Lung microvascular endothelial cell (primary cell): Measurements from ENCODE around the gene STEEP1. TPM values are rescaled to one million over a fixed set of nuclear protein-coding genes. Genes with fewer than 3 reads are reported as not detected.
A peak's percentile ranks its signal among the peaks of the same experiment; 100 is the strongest.

Experiments
- DNase-seq, 2 donors: peaks; one replicate each; pipeline versions ENCODE4 v3.0.0 to v3.0.0-alpha.2; 2010; ENCODE audit warnings: low read depth in 2 of 2
- total RNA-seq: library from RNA; depleted of rRNA; stranded (reverse); fragments of >200 nt; gene quantifications from 2 replicates; pipeline ENCODE4 v1.2.1, GENCODE V29; 2014

STEEP1 gene
- total RNA-seq = 28.8 and 35.1 TPM in 2 replicates

DNA sequence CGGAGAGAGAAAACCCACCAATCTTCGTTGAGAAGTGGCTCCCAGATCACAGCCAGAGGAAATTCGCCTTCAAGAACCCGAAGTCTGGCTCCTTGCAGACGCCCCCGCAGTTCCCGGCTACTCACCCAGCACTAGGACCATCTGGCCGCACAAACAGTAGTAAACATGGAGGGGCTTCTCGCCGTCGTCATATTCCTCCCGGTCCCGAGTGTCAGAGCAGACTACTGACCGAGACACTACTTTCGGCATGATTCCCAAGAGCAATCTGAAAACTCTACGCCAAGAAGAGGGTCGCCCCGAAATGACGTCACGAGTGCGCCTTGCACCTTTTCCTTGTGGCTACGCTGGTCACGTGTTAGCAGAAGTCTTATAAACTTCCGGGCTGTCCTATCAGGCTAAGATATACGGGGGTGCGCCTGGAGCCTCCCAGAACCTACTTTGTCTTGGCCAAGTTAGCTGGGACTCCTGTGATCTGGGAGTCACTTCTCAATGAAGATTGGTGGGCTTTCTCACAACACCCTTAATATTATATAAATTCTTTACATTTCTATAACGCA is at the start of gene STEEP1:
STEEP1 (minus strand) TSS at position 303 of the 557 bp plus-strand sequence; CDS start at position 249, 54 bp downstream.
- DNase-seq = peak; percentile 87 to 93

GRCh38 chrX:119614776-119615175 is 49.6 kb upstream of the STEEP1 start:
- DNase-seq = no peak

GRCh38 chrX:119607018-119607389 is 41.8 kb upstream of the STEEP1 start:
- DNase-seq = no peak

- peak; percentile 90 to 93 for DNase-seq
Measured at GRCh38 chrX:119606280-119607017, 41.2 kb upstream of the STEEP1 start, which contains the start of gene NKRF. Gene NKRF, minus strand, starts transcription at chrX:119606424.

- peak; percentile 24 to 45 for DNase-seq
Measured at GRCh38 chrX:119605464-119606279, 40.5 kb upstream of the STEEP1 start.

DNA sequence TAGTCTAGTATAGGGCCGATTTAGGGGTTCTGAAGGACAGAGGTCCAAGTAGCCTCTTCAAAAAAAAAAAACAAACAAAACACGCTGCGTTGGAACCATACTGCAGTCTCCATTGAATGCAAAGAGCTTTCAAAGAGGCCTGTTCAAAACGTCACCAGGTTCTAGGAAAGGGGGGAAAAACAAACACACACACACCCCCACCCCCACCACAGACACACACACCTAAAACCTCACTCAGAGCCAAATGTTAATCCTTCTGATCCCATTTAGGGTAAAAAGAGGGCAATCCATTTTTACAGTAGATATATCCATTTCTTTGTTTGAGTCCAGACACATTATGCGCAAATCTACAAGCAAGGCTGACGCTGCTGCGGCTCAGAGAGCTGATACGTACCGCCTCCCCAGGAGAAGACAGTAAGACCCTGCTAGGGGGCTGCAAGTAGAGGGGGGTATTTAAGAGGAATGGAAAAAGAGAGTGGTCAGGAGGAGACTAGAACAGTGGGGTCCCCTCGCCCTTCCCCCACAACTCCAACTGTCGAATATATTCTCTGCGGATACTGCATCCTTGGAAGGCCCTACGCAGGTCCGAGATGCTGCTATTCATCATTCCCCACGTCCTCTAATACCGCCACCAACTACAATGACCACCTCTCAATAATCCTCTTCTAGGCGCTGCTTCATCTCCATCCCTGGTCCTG is 39.7 kb upstream of the STEEP1 start:
- peak in 1 of 2 donors; percentile 4 for DNase-seq

GRCh38 chrX:119602701-119603255 is 37.6 kb upstream of the STEEP1 start:
- no peak for DNase-seq

GRCh38 chrX:119589810-119590209 is 24.6 kb upstream of the STEEP1 start:
- no peak for DNase-seq

GRCh38 chrX:119583431-119584059 is 18.3 kb upstream of the STEEP1 start:
- no peak for DNase-seq

GRCh38 chrX:119579414-119579813 is 14.2 kb upstream of the STEEP1 start:
- DNase-seq = no peak

DNA sequence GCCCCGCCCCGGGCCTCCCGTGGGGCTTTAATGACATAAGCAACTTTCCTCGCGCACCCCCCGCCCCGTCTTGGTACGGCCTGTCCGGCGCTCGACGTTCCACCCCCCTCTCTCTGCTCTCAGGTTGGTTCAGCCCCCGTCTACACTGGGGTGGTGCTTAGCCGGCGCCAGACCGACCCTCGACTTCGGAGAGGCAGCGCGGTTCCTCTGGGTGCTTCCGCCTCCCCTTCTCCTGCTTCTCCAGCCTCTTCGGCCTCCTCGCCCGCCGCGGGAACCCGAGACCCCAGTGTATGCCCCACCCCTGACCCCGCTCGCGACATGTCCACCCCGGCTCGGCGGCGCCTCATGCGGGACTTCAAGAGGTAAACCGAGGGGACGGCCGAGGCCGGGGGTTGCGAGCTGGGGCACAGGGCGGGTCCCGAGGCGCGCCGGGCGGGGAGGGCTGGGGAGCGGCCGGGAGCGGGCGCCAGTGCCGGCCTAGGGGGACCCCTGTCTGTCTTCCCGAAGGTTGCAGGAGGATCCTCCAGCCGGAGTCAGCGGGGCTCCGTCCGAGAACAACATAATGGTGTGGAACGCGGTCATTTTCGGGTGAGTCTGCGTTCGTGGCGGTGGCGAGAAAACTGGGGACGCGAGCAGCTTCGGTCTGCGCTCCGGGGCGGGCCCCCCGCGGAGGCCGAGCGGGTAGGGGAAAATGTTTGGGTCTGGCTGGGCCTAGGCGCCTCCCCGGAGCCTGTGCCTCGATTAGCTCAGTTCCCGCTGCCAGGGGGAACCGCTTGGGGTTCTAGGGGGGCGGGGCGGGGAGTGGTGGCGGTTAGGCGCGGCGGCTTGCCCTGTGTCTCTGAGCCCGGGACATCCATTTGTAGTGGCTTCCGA is 9.4 kb upstream of the STEEP1 start, which contains the start of gene UBE2A:
UBE2A (plus strand) TSS at position 170 of the 873 bp plus-strand sequence; CDS start at position 319, 149 bp downstream.
- DNase-seq = peak; percentile 94 to 95

DNA sequence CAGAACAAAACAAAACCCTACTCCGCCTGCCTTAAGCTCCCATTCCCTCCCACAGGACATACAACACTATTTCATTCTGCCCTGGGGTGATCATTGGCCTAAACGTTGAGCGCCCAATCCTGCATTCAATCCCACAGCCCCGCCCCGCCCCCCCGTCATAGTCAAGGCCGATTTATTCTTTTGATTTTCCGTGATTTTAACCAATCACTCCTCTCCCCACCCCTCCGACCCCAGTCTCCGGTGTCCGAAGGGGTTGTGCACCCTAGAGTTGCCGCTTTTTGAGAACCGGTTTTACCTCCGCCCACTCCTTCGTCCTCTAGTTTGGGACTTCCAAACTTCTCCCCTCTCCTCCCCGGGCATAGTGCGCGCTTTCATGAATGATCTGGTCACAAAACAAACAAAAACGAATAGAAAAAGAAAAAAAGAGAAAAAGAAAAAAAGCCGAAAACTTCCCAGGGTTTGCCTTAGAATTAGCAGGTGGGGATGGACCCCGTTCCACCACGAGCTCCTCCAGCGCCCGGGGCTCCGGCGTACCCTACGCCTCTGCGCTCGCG is 8.7 kb upstream of the STEEP1 start:
- peak; percentile 55 to 72 for DNase-seq

GRCh38 chrX:119573222-119573621 is 8.0 kb upstream of the STEEP1 start:
- DNase-seq = no peak

DNA sequence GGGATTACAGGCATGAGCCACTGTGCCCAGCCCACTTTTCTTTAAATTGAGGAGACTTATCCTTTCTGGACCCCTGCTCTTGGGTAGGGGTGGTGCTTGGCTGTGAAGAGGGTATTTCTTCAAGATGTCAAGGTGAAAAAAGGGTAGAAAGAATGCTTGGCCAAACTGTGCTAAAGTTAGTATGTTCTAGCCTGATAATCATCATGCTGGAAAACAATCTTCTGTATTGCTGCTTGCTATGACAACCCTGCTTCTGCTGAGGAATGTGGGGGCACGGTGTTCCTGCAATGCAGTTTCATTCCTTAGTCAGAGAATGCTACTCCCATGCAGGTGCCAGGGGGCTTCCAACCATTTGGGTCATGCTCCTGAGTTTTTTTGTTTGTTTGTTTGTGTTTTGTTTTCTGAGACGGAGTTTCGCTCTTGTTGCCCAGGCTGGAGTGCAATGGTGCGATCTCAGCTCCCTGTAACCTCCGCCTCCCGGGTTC is 5.2 kb upstream of the STEEP1 start:
- DNase-seq = no peak

DNA sequence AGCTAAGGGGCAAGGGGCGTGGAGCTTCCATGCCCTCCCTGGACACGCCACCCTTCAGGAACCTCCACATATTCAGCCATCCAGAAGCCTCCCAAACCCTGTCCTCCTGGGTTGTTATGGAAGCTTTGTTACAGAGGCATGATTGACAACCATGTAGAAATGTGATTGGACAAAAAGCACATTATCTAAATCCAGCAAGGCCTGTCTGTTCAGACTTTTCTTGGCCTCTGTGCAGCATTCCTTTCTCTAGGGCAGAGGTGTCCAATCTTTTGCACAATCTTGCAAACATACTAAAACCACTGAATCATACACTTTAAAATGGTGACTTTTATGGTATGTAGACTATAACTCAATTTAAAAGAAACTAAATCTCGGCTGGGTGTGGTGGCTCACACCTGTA is 12.7 kb downstream of the STEEP1 start:
- no peak for DNase-seq

DNA sequence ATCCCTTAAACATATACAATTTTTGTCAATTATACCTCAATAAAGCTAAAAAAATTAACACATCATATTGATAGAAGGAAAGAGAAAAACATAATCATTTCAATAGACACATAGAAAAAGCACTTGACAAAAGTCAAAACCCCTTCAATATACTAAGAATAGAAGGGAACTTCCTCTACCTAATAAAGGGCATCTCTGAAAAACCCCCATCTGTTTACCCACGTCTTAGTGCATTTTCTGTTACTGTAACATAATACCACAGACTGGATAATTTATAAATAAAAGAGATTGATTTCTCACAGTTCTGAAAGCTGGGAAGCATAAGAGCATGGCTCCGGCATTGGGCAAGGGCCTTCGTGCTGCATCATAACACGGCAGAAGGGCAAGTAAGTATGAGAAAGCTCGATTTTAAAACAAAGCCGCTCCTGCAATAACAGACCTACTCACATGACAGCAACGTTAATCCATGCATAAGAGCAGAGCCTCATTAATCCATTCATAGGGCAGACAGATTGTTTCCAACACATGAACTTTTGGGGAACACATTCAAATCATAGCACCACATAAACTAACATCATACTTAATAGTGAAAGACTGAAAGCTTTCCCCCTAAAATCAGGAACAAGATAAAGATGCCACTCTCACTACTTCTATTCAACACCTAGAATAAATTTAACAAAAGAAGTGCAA is 15.7 kb downstream of the STEEP1 start:
- DNase-seq = no peak

GRCh38 chrX:119541188-119541587 is 24.0 kb downstream of the STEEP1 start:
- peak in 1 of 2 donors; percentile 84 for DNase-seq

DNA sequence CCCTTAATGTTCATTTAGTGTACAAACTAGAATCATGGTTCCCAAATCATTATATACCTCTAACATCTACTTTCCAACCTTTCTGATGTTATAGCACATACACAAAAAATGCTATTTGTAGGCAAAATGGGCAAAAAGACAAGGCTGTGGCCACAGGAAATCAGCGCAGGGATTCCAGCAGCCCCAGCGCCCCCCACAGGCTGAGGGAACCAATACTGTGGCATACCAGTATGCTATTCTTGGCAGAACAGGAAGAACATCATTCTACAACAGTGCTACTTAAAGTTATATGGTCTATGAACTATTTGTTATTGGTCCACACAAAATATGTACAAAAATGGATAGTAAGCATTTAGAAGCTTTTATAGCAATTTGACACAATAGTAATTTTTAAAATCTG is 25.3 kb downstream of the STEEP1 start:
- DNase-seq = peak in 1 of 2 donors; percentile 11

GRCh38 chrX:119537487-119537886 is 27.7 kb downstream of the STEEP1 start:
- no peak for DNase-seq
